SK-N-MC (cell line): ENCODE data around the gene TSC2.

Source experiments
- DNase-seq: peaks from one replicate; pipeline ENCODE4 v3.0.0-alpha.2; 2011; ENCODE audit warnings: low read depth, low spot score
- H3K27ac ChIP-seq: fragments of 200-600 bp; sonication (generic); 2 replicates; pipeline ENCODE4 v1.5.1; 2016; ENCODE audit warnings: mixed run types
- H3K36me3 ChIP-seq: fragments of 200-600 bp; sonication (generic); 2 replicates; pipeline ENCODE4 v1.6.1; 2017; ENCODE audit warnings: antibody characterized with exemption, low read length, mixed read lengths; ENCODE audit not compliant: insufficient read depth
- H3K4me3 ChIP-seq: fragments of 200-600 bp; sonication (generic); 2 replicates; pipeline ENCODE4 v1.5.1; 2016
- H3K9ac ChIP-seq: fragments of 200-600 bp; sonication (generic); 2 replicates; pipeline ENCODE4 v1.8.0; 2017; ENCODE audit warnings: mixed run types, mixed read lengths; ENCODE audit not compliant: insufficient read length
- H3K9me3 ChIP-seq: fragments of 200-600 bp; sonication (generic); 2 replicates; pipeline ENCODE4 v1.6.1; 2017; ENCODE audit warnings: low read depth, mild to moderate bottlenecking, antibody characterized with exemption, low read length, moderate library complexity, mixed read lengths
- EZH2 ChIP-seq: fragments of 200-600 bp; sonication (generic); IDR thresholded peaks from one replicate; pipeline ENCODE4 v1.6.1; 2017; ENCODE audit warnings: antibody characterized with exemption
- FOXP2 ChIP-seq: optimal IDR thresholded peaks from 2 replicates; pipeline ENCODE3; 2011; ENCODE audit warnings: mild to moderate bottlenecking, moderate library complexity; ENCODE audit not compliant: insufficient read depth; ENCODE audit errors: extremely low read length, control extremely low read depth
- POLR2AphosphoS5 ChIP-seq: IDR thresholded peaks from 2 replicates; pipeline ENCODE4 v1.6.1; 2012; ENCODE audit warnings: mild to moderate bottlenecking, low read depth, low read length, borderline replicate concordance

Gene TSC2

GRCh38 chr16:2042986-2043666 is 4.7 kb upstream of the TSC2 start:
- no peak for DNase-seq
- no peaks in the 10 kb centered on the region for H3K36me3 ChIP-seq
- no peak overlapping the region for H3K4me3 ChIP-seq
- no peaks in the 10 kb centered on the region for H3K9me3 ChIP-seq
- peak overlapping the region; percentile 42 for H3K27ac ChIP-seq
- H3K9ac ChIP-seq, result no peak overlapping the region
- TF ChIP-seq EZH2, result no peak

- Histone ChIP-seq H3K4me3 (no peak overlapping the region), H3K27ac (peak overlapping the region; percentile 54; the same call in 1 of the 2 replicates), H3K9me3 (no peaks in the 10 kb centered on the region), H3K36me3 (no peaks in the 10 kb centered on the region), H3K9ac (no peak overlapping the region)
- DNase-seq, result no peak
- no peak for TF ChIP-seq POLR2AphosphoS5
- TF ChIP-seq FOXP2, result no peak
- no peak for TF ChIP-seq EZH2
Measured at GRCh38 chr16:2043667-2044451, 3.9 kb upstream of the TSC2 start.

- Histone ChIP-seq H3K4me3 (no peak overlapping the region), H3K27ac (no peak overlapping the region), H3K9ac (no peak overlapping the region), H3K9me3 (no peaks in the 10 kb centered on the region), H3K36me3 (no peaks in the 10 kb centered on the region)
- TF ChIP-seq FOXP2, result no peak
- TF ChIP-seq POLR2AphosphoS5, result no peak
- no peak for TF ChIP-seq EZH2
- no peak for DNase-seq
Measured at GRCh38 chr16:2044541-2044940, 3.2 kb upstream of the TSC2 start.

- DNase-seq, result no peak
- H3K9ac ChIP-seq, result peak overlapping the region; percentile 80
- H3K36me3 ChIP-seq, result peaks cover 5% of the 10 kb centered on the region; the same call in 1 of the 2 replicates
- peak overlapping the region; percentile 88 for H3K4me3 ChIP-seq
- no peaks in the 10 kb centered on the region for H3K9me3 ChIP-seq
- H3K27ac ChIP-seq, result no peak overlapping the region
- TF ChIP-seq FOXP2 (no peak), POLR2AphosphoS5 (no peak), EZH2 (no peak)
Measured at GRCh38 chr16:2045965-2046892, 1.6 kb upstream of the TSC2 start.

GRCh38 chr16:2046893-2047329 is 874 bp upstream of the TSC2 start:
- peaks cover 7% of the 10 kb centered on the region; the same call in 1 of the 2 replicates for H3K36me3 ChIP-seq
- H3K9ac ChIP-seq, result peak overlapping the region; percentile 80
- no peak for TF ChIP-seq FOXP2
- no peak for TF ChIP-seq POLR2AphosphoS5
- no peak for TF ChIP-seq EZH2
- no peaks in the 10 kb centered on the region for H3K9me3 ChIP-seq
- DNase-seq, result no peak
- H3K27ac ChIP-seq, result no peak overlapping the region
- peak overlapping the region; percentile 88 for H3K4me3 ChIP-seq

GRCh38 chr16:2048116-2048543 is 345 bp downstream of the TSC2 start:
- H3K9ac ChIP-seq, result peak overlapping the region; percentile 81
- H3K36me3 ChIP-seq, result peaks cover 7% of the 10 kb centered on the region; the same call in 1 of the 2 replicates
- TF ChIP-seq FOXP2, result no peak
- no peak for TF ChIP-seq POLR2AphosphoS5
- TF ChIP-seq EZH2, result no peak
- H3K27ac ChIP-seq, result no peak overlapping the region
- DNase-seq, result no peak
- H3K4me3 ChIP-seq, result peak overlapping the region; percentile 88
- no peaks in the 10 kb centered on the region for H3K9me3 ChIP-seq

- DNase-seq, result no peak
- no peak overlapping the region for H3K9ac ChIP-seq
- no peak for TF ChIP-seq FOXP2
- no peak for TF ChIP-seq EZH2
- no peak for TF ChIP-seq POLR2AphosphoS5
- no peak overlapping the region for H3K27ac ChIP-seq
- H3K36me3 ChIP-seq, result peaks cover 7% of the 10 kb centered on the region; the same call in 1 of the 2 replicates
- no peaks in the 10 kb centered on the region for H3K9me3 ChIP-seq
- no peak overlapping the region for H3K4me3 ChIP-seq
Measured at GRCh38 chr16:2053211-2053610, 5.4 kb downstream of the TSC2 start.

GRCh38 chr16:2053897-2054296 is 6.1 kb downstream of the TSC2 start:
- TF ChIP-seq POLR2AphosphoS5, result no peak
- TF ChIP-seq FOXP2, result no peak
- TF ChIP-seq EZH2, result no peak
- peaks cover 7% of the 10 kb centered on the region; the same call in 1 of the 2 replicates for H3K36me3 ChIP-seq

More at GRCh38 chr16:2053897-2054296, 6.1 kb downstream of the TSC2 start:
- Histone ChIP-seq H3K27ac (no peak overlapping the region), H3K4me3 (no peak overlapping the region), H3K9me3 (no peaks in the 10 kb centered on the region), H3K9ac (no peak overlapping the region)
- no peak for DNase-seq
